HL-60 (cell line): ENCODE results near the gene SORD.

ENCODE experiments used
- DNase-seq, 2 experiments: peaks; one replicate each; pipeline ENCODE4 v3.0.0-alpha.2; 2010 to 2020; ENCODE audit warnings: low read depth in 1 of 2, low spot score in 1 of 2
- H3K27ac ChIP-seq: fragments of 250-450 bp; sonication (Bioruptor Pico); replicated peaks from 2 replicates; pipeline ENCODE4 v1.5.1; 2020; ENCODE audit warnings: mild to moderate bottlenecking, moderate library complexity
- H3K27me3 ChIP-seq: fragments of 250-450 bp; sonication (Bioruptor Pico); 2 replicates; pipeline ENCODE4 v1.5.1; 2021; ENCODE audit warnings: mild to moderate bottlenecking, moderate library complexity; ENCODE audit not compliant: insufficient read depth, poor library complexity, severe bottlenecking
- H3K4me3 ChIP-seq: replicated peaks from 2 replicates; pipeline ENCODE4 v1.5.1; 2011; ENCODE audit warnings: mild to moderate bottlenecking, control low read depth, low read length; ENCODE audit not compliant: insufficient read depth
- GABPA ChIP-seq: IDR thresholded peaks from 2 replicates; pipeline ENCODE4 v1.6.1; 2012; ENCODE audit warnings: low read depth
- POLR2AphosphoS5 ChIP-seq: IDR thresholded peaks from 2 replicates; pipeline ENCODE4 v1.6.1; 2012; ENCODE audit warnings: low read depth
- REST ChIP-seq: IDR thresholded peaks from 2 replicates; pipeline ENCODE4 v1.6.1; 2012; ENCODE audit warnings: low read depth; ENCODE audit not compliant: insufficient replicate concordance
- SPI1 ChIP-seq: IDR thresholded peaks from 2 replicates; pipeline ENCODE4 v1.6.1; 2012; ENCODE audit warnings: low read depth, mild to moderate bottlenecking, borderline replicate concordance
- TF ChIP-seq, protein P1 (sequence below): IDR thresholded peaks from one replicate; pipeline ENCODE4 v1.5.1; 2011; ENCODE audit warnings: low read length, control low read depth, inconsistent platforms; ENCODE audit not compliant: insufficient read depth

SORD gene

GRCh38 chr15:45089712-45090373 is 66.8 kb downstream of the SORD start:
- no peak for TF ChIP-seq GABPA
- Histone ChIP-seq H3K4me3 (no peak overlapping the region), H3K27ac (no peak overlapping the region), H3K27me3 (no peaks in the 10 kb centered on the region)
- no peak for DNase-seq

DNA sequence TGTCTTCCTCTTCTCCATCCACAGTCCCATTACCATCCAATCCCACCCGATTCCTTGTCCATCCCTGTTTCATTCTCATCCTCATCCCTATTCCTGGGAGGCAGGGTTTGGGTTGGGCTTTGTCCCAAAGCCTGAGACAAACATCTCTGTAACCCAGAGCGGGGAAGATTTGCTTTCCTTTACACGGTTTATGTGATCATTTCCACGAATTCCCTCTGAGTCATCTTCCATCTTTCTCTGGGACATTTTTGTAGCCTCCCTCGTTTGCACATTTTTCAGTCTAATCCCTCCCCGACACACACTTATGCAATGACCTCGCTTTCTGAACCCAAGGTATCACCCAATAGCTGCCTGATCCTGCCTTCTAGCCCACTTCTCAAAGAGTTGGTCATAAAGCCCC is 68.2 kb downstream of the SORD start:
- TF ChIP-seq POLR2AphosphoS5, result no peak
- no peak for TF ChIP-seq REST
- TF ChIP-seq, protein P1, sequence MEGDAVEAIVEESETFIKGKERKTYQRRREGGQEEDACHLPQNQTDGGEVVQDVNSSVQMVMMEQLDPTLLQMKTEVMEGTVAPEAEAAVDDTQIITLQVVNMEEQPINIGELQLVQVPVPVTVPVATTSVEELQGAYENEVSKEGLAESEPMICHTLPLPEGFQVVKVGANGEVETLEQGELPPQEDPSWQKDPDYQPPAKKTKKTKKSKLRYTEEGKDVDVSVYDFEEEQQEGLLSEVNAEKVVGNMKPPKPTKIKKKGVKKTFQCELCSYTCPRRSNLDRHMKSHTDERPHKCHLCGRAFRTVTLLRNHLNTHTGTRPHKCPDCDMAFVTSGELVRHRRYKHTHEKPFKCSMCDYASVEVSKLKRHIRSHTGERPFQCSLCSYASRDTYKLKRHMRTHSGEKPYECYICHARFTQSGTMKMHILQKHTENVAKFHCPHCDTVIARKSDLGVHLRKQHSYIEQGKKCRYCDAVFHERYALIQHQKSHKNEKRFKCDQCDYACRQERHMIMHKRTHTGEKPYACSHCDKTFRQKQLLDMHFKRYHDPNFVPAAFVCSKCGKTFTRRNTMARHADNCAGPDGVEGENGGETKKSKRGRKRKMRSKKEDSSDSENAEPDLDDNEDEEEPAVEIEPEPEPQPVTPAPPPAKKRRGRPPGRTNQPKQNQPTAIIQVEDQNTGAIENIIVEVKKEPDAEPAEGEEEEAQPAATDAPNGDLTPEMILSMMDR, result no peak
- no peak for TF ChIP-seq SPI1
- no peak for TF ChIP-seq GABPA
- H3K27me3 ChIP-seq, result no peaks in the 10 kb centered on the region
- H3K4me3 ChIP-seq, result no peak overlapping the region
- no peak overlapping the region for H3K27ac ChIP-seq
- no peak for DNase-seq

- Histone ChIP-seq H3K4me3 (no peak overlapping the region), H3K27ac (no peak overlapping the region), H3K27me3 (no peaks in the 10 kb centered on the region)
- DNase-seq, result no peak
- TF ChIP-seq REST (no peak), POLR2AphosphoS5 (no peak), SPI1 (no peak), GABPA (no peak)
- TF ChIP-seq, protein P1, result no peak
These were observed 68.6 kb downstream of the SORD start for GRCh38 chr15:45091576-45091975.

DNA sequence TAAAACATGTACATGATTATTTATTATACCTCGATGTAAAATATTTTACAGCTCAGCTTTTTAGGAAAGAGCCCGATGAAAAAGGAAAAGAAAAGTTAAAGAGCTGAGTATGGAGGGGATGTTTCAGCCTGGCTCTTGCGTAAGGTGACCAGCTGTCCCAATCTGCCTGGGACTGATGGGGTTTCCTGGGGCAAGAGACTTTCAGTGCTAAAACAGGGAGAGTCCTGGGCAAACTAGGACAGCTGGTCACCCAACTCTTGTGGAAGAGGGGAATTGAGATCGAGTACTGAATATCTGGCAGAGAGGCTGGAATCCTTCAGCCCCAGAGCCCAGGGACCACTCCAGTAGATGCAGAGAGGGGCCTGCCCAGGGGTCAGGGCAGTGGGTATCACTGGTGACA is 70.0 kb downstream of the SORD start:
- DNase-seq, result no peak
- TF ChIP-seq, protein P1, result no peak
- TF ChIP-seq GABPA, result no peak
- TF ChIP-seq REST, result no peak
- no peak for TF ChIP-seq POLR2AphosphoS5
- TF ChIP-seq SPI1, result no peak
- H3K27ac ChIP-seq, result no peak overlapping the region

More for the DNA sequence above, 70.0 kb downstream of the SORD start:
- Histone ChIP-seq H3K4me3 (no peak overlapping the region), H3K27me3 (no peaks in the 10 kb centered on the region)
